ENCODE measurements around the gene GRID2.

DNA sequence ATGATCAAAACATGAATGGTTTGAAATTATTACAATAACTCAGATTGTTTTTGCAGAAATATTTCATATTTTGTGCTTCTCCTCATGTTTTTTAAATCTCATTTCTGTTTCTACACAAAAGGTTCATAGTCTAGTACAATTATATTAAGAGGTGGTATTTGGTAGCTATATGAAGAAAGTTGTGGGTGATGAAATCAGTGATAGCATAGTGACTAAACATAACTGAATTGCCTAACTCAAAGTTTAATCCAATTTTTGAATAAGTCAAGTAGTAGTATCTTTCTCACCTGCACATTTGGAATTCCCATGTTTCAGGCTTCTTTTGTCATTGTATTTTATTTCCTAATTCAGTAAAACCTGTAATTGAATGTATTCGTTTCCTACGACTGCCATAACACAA, 648.7 kb downstream of the GRID2 start:
- TF ChIP-seq POLR2A (IDR thresholded peaks at IDR 0.05; ENCODE audit: low read length) (no peak), GATA1 (IDR thresholded peaks at IDR 0.05; ENCODE audit: low read depth, low read length) (no peak)

Measured in erythroblast (primary cell).